Activated T-cell treated with anti-CD3 and anti-CD28 coated beads for 1 hour (primary cell): ENCODE measurements around the gene PRKAA2.

Experiments used
- DNase-seq: peaks from one replicate; pipeline ENCODE4 v3.0.0-alpha.2; 2020; ENCODE audit warnings: low read depth

PRKAA2 gene

GRCh38 chr1:56713112-56713511 lies 68.0 kb downstream of the PRKAA2 start:
- no peak for DNase-seq

GRCh38 chr1:56715156-56715555 lies 70.0 kb downstream of the PRKAA2 start:
- DNase-seq: no peak

- no peak for DNase-seq
Measured at GRCh38 chr1:56719171-56719570, 74.1 kb downstream of the PRKAA2 start.

GRCh38 chr1:56726706-56727105 lies 81.6 kb downstream of the PRKAA2 start:
- DNase-seq: no peak

- DNase-seq: no peak
Measured at GRCh38 chr1:56728964-56729363, 83.8 kb downstream of the PRKAA2 start.

DNA sequence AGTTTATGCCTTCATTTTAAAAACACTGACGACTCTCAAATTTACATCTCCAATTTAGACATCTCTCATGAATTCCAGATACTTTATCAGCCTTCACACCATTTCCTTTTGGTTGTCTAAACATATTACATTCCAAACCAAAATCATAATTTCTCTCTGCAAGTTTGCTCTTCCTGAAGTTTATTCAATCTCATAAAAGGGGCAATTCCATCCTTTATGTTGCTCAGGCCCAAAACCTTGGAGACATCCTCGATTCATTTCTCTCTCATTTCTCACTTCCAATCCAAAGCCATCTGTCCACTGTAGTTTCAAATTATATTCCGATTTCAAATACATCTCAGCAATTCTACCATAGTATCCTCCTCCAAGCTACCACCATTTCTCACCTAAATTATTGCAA lies 100.1 kb downstream of the PRKAA2 start:
- DNase-seq: no peak

DNA sequence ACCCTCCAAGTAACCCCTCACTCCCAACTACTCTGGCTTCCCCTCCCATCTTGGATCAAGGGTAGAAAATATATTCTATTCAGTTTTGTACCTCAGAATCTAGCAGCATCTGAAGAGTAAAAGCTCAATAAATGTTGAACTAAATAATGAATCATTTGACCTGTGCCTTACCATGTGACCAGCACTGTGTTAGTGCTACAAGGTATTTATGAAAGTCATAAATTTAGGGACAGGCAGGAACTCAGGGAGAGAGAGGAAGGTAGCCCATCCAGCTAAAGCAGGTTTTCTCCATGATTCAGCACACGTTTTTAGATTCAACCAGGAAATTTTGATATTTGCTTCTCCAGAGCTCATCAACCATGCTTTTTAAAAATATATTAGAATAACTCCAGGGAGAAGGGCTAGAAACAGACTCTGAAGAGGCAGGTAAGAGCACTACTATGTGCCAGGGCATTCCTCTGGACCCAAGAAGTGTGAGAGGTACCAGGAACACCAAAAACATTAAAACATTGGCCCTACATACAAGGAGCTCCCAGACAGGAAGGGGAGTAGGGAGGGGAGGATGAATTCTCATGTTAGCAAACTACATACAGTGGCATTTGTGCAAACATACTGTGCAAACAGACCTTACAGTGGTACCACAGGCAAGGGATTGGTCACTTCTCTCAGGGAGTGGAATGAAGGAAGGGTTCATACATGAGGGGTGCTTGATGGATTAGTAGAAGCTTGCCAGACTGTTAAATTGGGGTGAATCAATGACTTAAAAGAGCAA lies 109.8 kb downstream of the PRKAA2 start:
- no peak for DNase-seq

GRCh38 chr1:56755911-56756310 lies 110.8 kb downstream of the PRKAA2 start:
- DNase-seq: no peak

DNA sequence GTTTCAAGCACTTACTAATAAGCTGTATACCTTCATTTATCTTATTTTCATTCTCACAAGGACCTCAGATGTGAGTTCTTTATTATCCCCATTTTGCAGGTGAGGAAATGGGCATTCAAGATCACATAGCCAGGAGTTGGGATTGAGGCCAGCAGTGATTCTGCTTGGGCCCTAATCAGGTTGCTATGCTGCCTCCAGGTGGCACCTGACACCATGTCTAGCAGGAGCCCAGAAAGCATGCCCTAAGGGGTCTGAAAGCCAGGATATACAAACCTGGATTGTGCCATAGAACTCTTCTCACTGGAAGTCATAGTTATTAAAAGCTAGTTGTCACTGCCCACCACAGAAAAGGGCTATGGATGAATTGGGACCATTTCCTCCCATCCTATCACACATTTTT lies 113.0 kb downstream of the PRKAA2 start:
- no peak for DNase-seq

- DNase-seq: no peak
Measured at GRCh38 chr1:56758794-56759193, 113.7 kb downstream of the PRKAA2 start.
